Measurements from ENCODE around the gene USP12. TPM values are rescaled to one million over a fixed set of nuclear protein-coding genes. Genes with fewer than 3 reads are reported as not detected.

The USP12 gene, protein sequence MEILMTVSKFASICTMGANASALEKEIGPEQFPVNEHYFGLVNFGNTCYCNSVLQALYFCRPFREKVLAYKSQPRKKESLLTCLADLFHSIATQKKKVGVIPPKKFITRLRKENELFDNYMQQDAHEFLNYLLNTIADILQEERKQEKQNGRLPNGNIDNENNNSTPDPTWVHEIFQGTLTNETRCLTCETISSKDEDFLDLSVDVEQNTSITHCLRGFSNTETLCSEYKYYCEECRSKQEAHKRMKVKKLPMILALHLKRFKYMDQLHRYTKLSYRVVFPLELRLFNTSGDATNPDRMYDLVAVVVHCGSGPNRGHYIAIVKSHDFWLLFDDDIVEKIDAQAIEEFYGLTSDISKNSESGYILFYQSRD
- total RNA-seq: 7.9 and 11.0 TPM in 2 replicates

DNA sequence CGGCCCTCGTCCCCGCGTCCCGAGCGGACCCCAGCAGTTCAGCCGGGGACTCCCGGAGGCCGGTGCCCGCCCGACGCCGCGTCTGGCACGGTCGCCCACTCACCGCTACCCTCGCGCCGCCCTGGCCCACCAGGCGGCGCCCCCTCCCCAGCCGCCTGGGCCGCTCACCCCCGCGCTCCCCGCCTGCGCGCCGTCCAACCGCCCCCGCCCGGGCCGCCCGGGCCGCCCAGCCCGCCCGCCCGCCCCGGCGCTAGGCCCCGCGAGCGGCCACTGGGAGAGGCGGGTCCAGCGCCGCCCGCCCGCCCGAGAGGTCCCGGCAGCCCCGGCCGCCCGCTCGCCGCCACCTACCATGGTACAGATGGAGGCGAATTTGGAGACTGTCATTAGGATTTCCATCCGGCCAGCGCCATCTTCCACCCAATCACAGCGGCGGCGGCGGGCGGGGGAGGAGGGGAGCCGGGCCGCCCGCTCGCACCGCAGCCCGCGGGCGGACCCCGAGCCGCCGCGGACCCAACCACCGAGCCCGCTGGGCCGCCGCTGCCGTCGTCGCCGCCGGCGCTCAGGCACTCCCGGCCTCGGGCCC, at the start of gene USP12:
USP12 (minus strand) TSS at position 568 of the 583 bp plus-strand sequence; CDS start at position 396, 172 bp downstream.

Other genes starting within 250 kb of the USP12 start
- gene RPL21, start 79.7 kb upstream of the USP12 start, total RNA-seq: 1,217 and 1,221 TPM in 2 replicates
- gene RASL11A, start 99.0 kb upstream of the USP12 start, total RNA-seq: 0.46 and 1.2 TPM in 2 replicates